Thyroid gland (tissue), 4 donors: Measurements from ENCODE around the gene BRINP3. TPM values are rescaled to one million over a fixed set of nuclear protein-coding genes. Genes with fewer than 3 reads are reported as not detected.

Experiments
- DNase-seq, 2 donors: peaks; one replicate each; pipeline ENCODE4 v3.0.0-alpha.2; 2019
- H3K27ac ChIP-seq, 3 donors: fragments of 200-600 bp; sonication (generic); 1 replicate in 2 of 3; 2 replicates in 1 of 3; pipeline ENCODE4 v1.5.1; 2016 to 2019; ENCODE audit warnings: mild to moderate bottlenecking in 1 of 3, moderate library complexity in 1 of 3
- H3K27me3 ChIP-seq: fragments of 200-600 bp; sonication (generic); one replicate; pipeline ENCODE4 v1.5.1; 2019
- H3K36me3 ChIP-seq, 2 donors: fragments of 200-600 bp; sonication (generic); one replicate each; pipeline ENCODE4 v1.5.1; 2016 to 2019
- H3K4me1 ChIP-seq, 2 donors: fragments of 200-600 bp; sonication (generic); one replicate each; pipeline ENCODE4 v1.5.1; 2017 to 2019
- H3K4me3 ChIP-seq, 3 donors: fragments of 200-600 bp; sonication (generic); replicated peaks in 1 of 3; 1 replicate in 2 of 3; 2 replicates in 1 of 3; pipeline ENCODE4 v1.5.1; 2016; ENCODE audit warnings: mild to moderate bottlenecking in 1 of 3
- H3K9me3 ChIP-seq: fragments of 200-600 bp; sonication (generic); one replicate; pipeline ENCODE4 v1.5.1; 2017
- CTCF ChIP-seq, 6 experiments: fragments of 200-600 bp in 3 of 6; fragments of 450-650 bp in 3 of 6; sonication (generic) in 3 of 6; IDR thresholded peaks; one replicate each; pipeline ENCODE4 v1.5.1; 2016 to 2019; ENCODE audit warnings: antibody characterized with exemption in 6 of 6, mild to moderate bottlenecking in 2 of 6, inconsistent platforms in 1 of 6, moderate library complexity in 1 of 6
- POLR2A ChIP-seq, 2 donors: fragments of 450-650 bp; IDR thresholded peaks; one replicate each; pipeline ENCODE4 v1.6.1; 2017; ENCODE audit warnings: antibody characterized with exemption in 2 of 2, mild to moderate bottlenecking in 2 of 2, moderate library complexity in 1 of 2
- WGBS, 2 donors: methylation state at CpG; one replicate each; pipeline ENCODE4 v1.1.5; 2017; 5-methylcytosine and 5-hydroxymethylcytosine counted together
- intact Hi-C: fragments of 100-400 bp; cut with DNase I; formaldehyde crosslinking; loops from one replicate; pipeline ENCODE4 v1.15.1; 2023
- total RNA-seq, 4 donors: library from RNA; depleted of rRNA; stranded (reverse); fragments of >200 nt; gene quantifications; one replicate each; pipeline ENCODE4 v1.2.3, GENCODE V29; 2016

The BRINP3 gene
- total RNA-seq, 4 donors from 2014 or later: 2.0 to 6.6 (median 2.7) TPM

- Histone ChIP-seq H3K4me1 (no peaks in the 10 kb centered on the region), H3K27me3 (no peaks in the 10 kb centered on the region), H3K27ac (no peak overlapping the region), H3K9me3 (no peaks in the 10 kb centered on the region), H3K36me3 (no peaks in the 10 kb centered on the region), H3K4me3 (no peak overlapping the region)
- 92 to 95% methylated on average over 3 of the region's 3 CpGs for WGBS, 2 donors
- TF ChIP-seq CTCF (IDR thresholded peaks at IDR 0.05) (no peak), POLR2A (IDR thresholded peaks at IDR 0.05) (no peak)
- intact Hi-C loops: no loop called here
- DNase-seq: no peak
Measured at GRCh38 chr1:190413142-190413541, 64.5 kb downstream of the BRINP3 start.

- Histone ChIP-seq H3K27ac (no peak overlapping the region), H3K27me3 (no peaks in the 10 kb centered on the region), H3K9me3 (no peaks in the 10 kb centered on the region), H3K4me3 (no peak overlapping the region), H3K36me3 (no peaks in the 10 kb centered on the region), H3K4me1 (no peaks in the 10 kb centered on the region)
- TF ChIP-seq POLR2A (IDR thresholded peaks at IDR 0.05) (no peak), CTCF (IDR thresholded peaks at IDR 0.05) (no peak)
- DNase-seq: no peak
- WGBS, 2 donors: 86% methylated on average over 3 of the region's 3 CpGs
- intact Hi-C loops: no loop called here
Measured at GRCh38 chr1:190403402-190403801, 74.3 kb downstream of the BRINP3 start.

GRCh38 chr1:190399233-190399632 is 78.4 kb downstream of the BRINP3 start:
- no peaks in the 10 kb centered on the region for H3K36me3 ChIP-seq
- H3K9me3 ChIP-seq: no peaks in the 10 kb centered on the region
- no peak overlapping the region for H3K27ac ChIP-seq
- no peak for DNase-seq
- H3K27me3 ChIP-seq: no peaks in the 10 kb centered on the region
- WGBS, 2 donors: 66 to 68% methylated on average over 3 of the region's 3 CpGs
- intact Hi-C loops: no loop called here
- H3K4me3 ChIP-seq: no peak overlapping the region
- TF ChIP-seq POLR2A (IDR thresholded peaks at IDR 0.05) (no peak), CTCF (IDR thresholded peaks at IDR 0.05) (no peak)
- no peaks in the 10 kb centered on the region for H3K4me1 ChIP-seq

GRCh38 chr1:190391582-190391981 is 86.1 kb downstream of the BRINP3 start:
- no peak overlapping the region for H3K27ac ChIP-seq
- 82% methylated on average over 6 of the region's 6 CpGs for WGBS, 2 donors
- no peak overlapping the region for H3K4me3 ChIP-seq
- H3K27me3 ChIP-seq: no peaks in the 10 kb centered on the region
- no peak for TF ChIP-seq CTCF (IDR thresholded peaks at IDR 0.05)
- no peak for TF ChIP-seq POLR2A (IDR thresholded peaks at IDR 0.05)
- H3K9me3 ChIP-seq: no peaks in the 10 kb centered on the region
- H3K4me1 ChIP-seq: no peaks in the 10 kb centered on the region
- DNase-seq: no peak
- intact Hi-C loops: no loop called here
- H3K36me3 ChIP-seq: no peaks in the 10 kb centered on the region

- TF ChIP-seq POLR2A (IDR thresholded peaks at IDR 0.05): no peak
- no peak for TF ChIP-seq CTCF (IDR thresholded peaks at IDR 0.05)
- Histone ChIP-seq H3K36me3 (no peaks in the 10 kb centered on the region), H3K9me3 (no peaks in the 10 kb centered on the region), H3K27ac (no peak overlapping the region), H3K4me3 (no peak overlapping the region), H3K27me3 (no peaks in the 10 kb centered on the region), H3K4me1 (no peaks in the 10 kb centered on the region)
- no peak for DNase-seq
- intact Hi-C loops: no loop called here
- WGBS, 2 donors: 43 to 50% methylated on average over 2 of the region's 2 CpGs
Measured at GRCh38 chr1:190377991-190378390, 99.7 kb downstream of the BRINP3 start.
